IMR-90 (cell line): ENCODE data around the gene USP30. TPM values are rescaled to one million over a fixed set of nuclear protein-coding genes. Genes with fewer than 3 reads are reported as not detected.

Experiments used
- ATAC-seq: fragments of 200-7000 bp; cut with Tn5 transposase; 2 replicates; pipeline ENCODE4 v1.9.1; 2020; ENCODE audit warnings: low read depth, mild to moderate bottlenecking, moderate library complexity
- BruUV-seq: library from RNA; stranded (reverse); fragments of 400-500 nt; replicated peaks from 2 replicates; lab custom pipeline; 2021; lab: Mats Ljungman, UMichigan
- CTCF ChIA-PET: fragments of 300-600 bp; formaldehyde crosslinking; extraction: SDS; loops from one replicate; lab custom pipeline; 2021; ENCODE audit warnings: antibody characterized with exemption; lab: Yijun Ruan, JAX
- POLR2A ChIA-PET: fragments of 300-600 bp; sonication (Branson Sonifier 250); formaldehyde crosslinking; loops from one replicate; lab custom pipeline; 2022; ENCODE audit warnings: antibody characterized with exemption; ENCODE audit not compliant: unreplicated experiment; lab: Charles Lee
- DNase-seq: peaks from one replicate; pipeline ENCODE4 v3.0.0; 2013
- H2AFZ ChIP-seq: replicated peaks from 2 replicates; pipeline ENCODE3; 2013; ENCODE audit warnings: low read length, mild to moderate bottlenecking; ENCODE audit not compliant: poor library complexity
- H2AK5ac ChIP-seq: 2 replicates; pipeline ENCODE4 v1.6.1; 2013; ENCODE audit warnings: low read depth, low read length, inconsistent platforms
- H2AK9ac ChIP-seq: replicated peaks from 2 replicates; pipeline ENCODE3; 2013; ENCODE audit warnings: mild to moderate bottlenecking, low read depth, low read length, moderate library complexity; ENCODE audit not compliant: poor library complexity
- H2BK120ac ChIP-seq: 2 replicates; pipeline ENCODE4 v1.6.1; 2013; ENCODE audit warnings: low read depth, low read length, inconsistent platforms
- H2BK15ac ChIP-seq: 3 replicates; pipeline ENCODE4 v1.6.1; 2013; ENCODE audit warnings: low read depth, low read length, inconsistent platforms
- H2BK20ac ChIP-seq: 2 replicates; pipeline ENCODE4 v1.6.1; 2013; ENCODE audit warnings: low read depth, mild to moderate bottlenecking, inconsistent platforms, low read length, moderate library complexity
- H2BK5ac ChIP-seq: 2 replicates; pipeline ENCODE4 v1.6.1; 2013; ENCODE audit warnings: mild to moderate bottlenecking, low read depth, low read length, inconsistent platforms; ENCODE audit not compliant: poor library complexity, severe bottlenecking
- H3K14ac ChIP-seq: replicated peaks from 2 replicates; pipeline ENCODE4 v1.6.1; 2013; ENCODE audit warnings: low read depth, low read length, inconsistent platforms
- H3K18ac ChIP-seq: 2 replicates; pipeline ENCODE4 v1.6.1; 2013; ENCODE audit warnings: low read depth, low read length, control low read depth
- H3K23ac ChIP-seq: 2 replicates; pipeline ENCODE4 v1.6.1; 2013; ENCODE audit warnings: low read depth, low read length, inconsistent platforms
- H3K27ac ChIP-seq: 2 replicates; pipeline ENCODE4 v1.5.1; 2013; ENCODE audit warnings: mild to moderate bottlenecking, control low read depth, low read length; ENCODE audit not compliant: insufficient read depth
- H3K27me3 ChIP-seq: 2 replicates; pipeline ENCODE4 v1.6.1; 2013; ENCODE audit warnings: low read length; ENCODE audit not compliant: control insufficient read depth, insufficient read depth
- H3K36me3 ChIP-seq: 2 replicates; pipeline ENCODE4 v1.6.1; 2013; ENCODE audit warnings: low read length, mixed read lengths; ENCODE audit not compliant: control insufficient read depth, insufficient read depth
- H3K4ac ChIP-seq: 2 replicates; pipeline ENCODE4 v1.6.1; 2013; ENCODE audit warnings: low read depth, low read length, inconsistent platforms
- H3K4me1 ChIP-seq: 2 replicates; pipeline ENCODE4 v1.6.1; 2013; ENCODE audit warnings: low read length, mixed read lengths; ENCODE audit not compliant: control insufficient read depth, insufficient read depth
- H3K4me2 ChIP-seq: 2 replicates; pipeline ENCODE4 v1.6.1; 2013; ENCODE audit warnings: low read depth, mild to moderate bottlenecking, control low read depth, low read length, moderate library complexity
- H3K4me3 ChIP-seq: 2 replicates; pipeline ENCODE4 v1.5.1; 2013; ENCODE audit warnings: low read depth, mild to moderate bottlenecking, control low read depth, low read length, moderate library complexity; ENCODE audit not compliant: insufficient read depth
- H3K56ac ChIP-seq: 2 replicates; pipeline ENCODE4 v1.6.1; 2013; ENCODE audit warnings: low read length, inconsistent platforms; ENCODE audit not compliant: insufficient read depth; ENCODE audit errors: extremely low read depth
- H3K79me1 ChIP-seq, 2 experiments: 2 replicates each; pipeline ENCODE4 v1.6.1; 2013; ENCODE audit warnings: low read length in 2 of 2, inconsistent platforms in 1 of 2, low read depth in 1 of 2
- H3K9ac ChIP-seq: 2 replicates; pipeline ENCODE4 v1.6.1; 2013; ENCODE audit warnings: low read depth, low read length, control low read depth
- H3K9me1 ChIP-seq: 2 replicates; pipeline ENCODE4 v1.6.1; 2013; ENCODE audit warnings: low read length, inconsistent platforms; ENCODE audit not compliant: insufficient read depth
- H3K9me3 ChIP-seq: 2 replicates; pipeline ENCODE4 v1.6.1; 2013; ENCODE audit warnings: low read length; ENCODE audit not compliant: control insufficient read depth, insufficient read depth
- H4K20me1 ChIP-seq: 2 replicates; pipeline ENCODE4 v1.6.1; 2013; ENCODE audit warnings: low read length, inconsistent platforms; ENCODE audit not compliant: insufficient read depth
- H4K5ac ChIP-seq: 2 replicates; pipeline ENCODE4 v1.6.1; 2013; ENCODE audit warnings: mild to moderate bottlenecking, low read depth, low read length, control low read depth
- H4K8ac ChIP-seq, 2 experiments: 2 replicates each; pipeline ENCODE4 v1.6.1; 2013; ENCODE audit warnings: low read depth in 2 of 2, low read length in 2 of 2, control low read depth in 1 of 2, inconsistent platforms in 1 of 2
- H4K91ac ChIP-seq: 2 replicates; pipeline ENCODE4 v1.6.1; 2013; ENCODE audit warnings: low read depth, low read length, inconsistent platforms; ENCODE audit not compliant: insufficient read depth
- BHLHE40 ChIP-seq: fragments of 150-350 bp; IDR thresholded peaks from 2 replicates; pipeline ENCODE4 v1.6.1; 2016; ENCODE audit warnings: mild to moderate bottlenecking, low read depth, low read length
- CEBPB ChIP-seq: IDR thresholded peaks from 2 replicates; pipeline ENCODE4 v1.6.1; 2012; ENCODE audit warnings: low read depth, low read length, improper control_type of control experiment
- CHD1 ChIP-seq: IDR thresholded peaks from 2 replicates; pipeline ENCODE4 v1.6.1; 2012; ENCODE audit warnings: low read depth, low read length, improper control_type of control experiment
- FOS ChIP-seq: fragments of 150-350 bp; IDR thresholded peaks from 2 replicates; pipeline ENCODE4 v1.6.1; 2016; ENCODE audit warnings: low read depth, low read length
- MAFK ChIP-seq: IDR thresholded peaks from 2 replicates; pipeline ENCODE4 v1.6.1; 2012; ENCODE audit warnings: low read depth, low read length, improper control_type of control experiment
- MAZ ChIP-seq: IDR thresholded peaks from 2 replicates; pipeline ENCODE4 v1.6.1; 2012; ENCODE audit warnings: low read depth, mild to moderate bottlenecking, low read length, improper control_type of control experiment, moderate library complexity, borderline replicate concordance
- MXI1 ChIP-seq: IDR thresholded peaks from 2 replicates; pipeline ENCODE4 v1.6.1; 2012; ENCODE audit warnings: low read depth, mild to moderate bottlenecking, low read length, moderate library complexity, borderline replicate concordance
- NFE2L2 ChIP-seq: fragments of 150-350 bp; IDR thresholded peaks from 2 replicates; pipeline ENCODE4 v1.6.1; 2016; ENCODE audit warnings: low read depth, mild to moderate bottlenecking, low read length
- POLR2A ChIP-seq: IDR thresholded peaks from 2 replicates; pipeline ENCODE4 v1.6.1; 2012; ENCODE audit warnings: mild to moderate bottlenecking, low read depth, low read length
- RAD21 ChIP-seq: IDR thresholded peaks from 2 replicates; pipeline ENCODE4 v1.6.1; 2012; ENCODE audit warnings: low read length, improper control_type of control experiment
- RCOR1 ChIP-seq: IDR thresholded peaks from 2 replicates; pipeline ENCODE4 v1.6.1; 2012; ENCODE audit warnings: mild to moderate bottlenecking, low read length, improper control_type of control experiment; ENCODE audit not compliant: insufficient replicate concordance
- RFX5 ChIP-seq: IDR thresholded peaks from 2 replicates; pipeline ENCODE4 v1.8.0; 2012; ENCODE audit warnings: low read depth, mild to moderate bottlenecking, low read length, moderate library complexity
- SMC3 ChIP-seq: fragments of 150-350 bp; IDR thresholded peaks from 2 replicates; pipeline ENCODE4 v1.6.1; 2016; ENCODE audit warnings: low read depth, mild to moderate bottlenecking, antibody characterized with exemption, low read length, moderate library complexity
- WGBS, 2 experiments: methylation state at CpG; one replicate each; pipeline versions ENCODE4 v1.1.5 to v1.1.7; 2013; ENCODE audit warnings: missing lambda C conversion rate in 2 of 2; ENCODE audit not compliant: insufficient read length in 1 of 2; ENCODE audit errors: extremely low coverage in 2 of 2; 5-methylcytosine and 5-hydroxymethylcytosine counted together
- dilution Hi-C: fragments of 300-500 bp; cut with HindIII; formaldehyde crosslinking; loops from one replicate; pipeline ENCODE4 v1.14.3; 2018; ENCODE audit warnings: low sequenced_read_pairs; ENCODE audit not compliant: unreplicated experiment
- in situ Hi-C: fragments of 300-500 bp; cut with MboI; formaldehyde crosslinking; loops from 3 replicates; pipeline ENCODE4 v1.14.3; 2019; ENCODE audit warnings: low sequenced_read_pairs, inconsistent platforms, mixed read lengths
- intact Hi-C: fragments of 100-400 bp; cut with micrococcal nuclease; formaldehyde crosslinking; loops from 2 replicates; pipeline ENCODE4 v1.10.0; 2022
- polyA plus RNA-seq, 3 experiments: library from polyadenylated mRNA; depleted of rRNA; stranded (reverse); fragments of >200 nt; gene quantifications; 2 replicates each; pipeline ENCODE4 v1.2.3, GENCODE V29; 2012; ENCODE audit warnings: low replicate concordance in 1 of 3
- total RNA-seq: library from RNA; depleted of rRNA; stranded (reverse); fragments of >200 nt; gene quantifications from 2 replicates; pipeline ENCODE4 v1.2.3, GENCODE V29; 2012
- TF ChIP-seq, protein P1 (sequence below): fragments of 150-350 bp; IDR thresholded peaks from 2 replicates; pipeline ENCODE4 v1.6.1; 2017; ENCODE audit warnings: mild to moderate bottlenecking, antibody characterized with exemption, low read length, low read depth
- TF ChIP-seq, protein P2 (sequence below): fragments of 150-350 bp; IDR thresholded peaks from 2 replicates; pipeline ENCODE4 v1.6.1; 2016; ENCODE audit warnings: low read depth, mild to moderate bottlenecking, low read length, moderate library complexity, borderline replicate concordance
- TF ChIP-seq, protein P3 (sequence below): conservative IDR thresholded peaks from 2 replicates; pipeline ENCODE4 v1.5.1; 2012; ENCODE audit warnings: mild to moderate bottlenecking, low read depth, low read length, improper control_type of control experiment

The USP30 gene
- total and polyA plus RNA-seq, 2 of the 4 experiments (the other 2 are of a cell fraction), result 10.4 to 11.2 TPM

DNA sequence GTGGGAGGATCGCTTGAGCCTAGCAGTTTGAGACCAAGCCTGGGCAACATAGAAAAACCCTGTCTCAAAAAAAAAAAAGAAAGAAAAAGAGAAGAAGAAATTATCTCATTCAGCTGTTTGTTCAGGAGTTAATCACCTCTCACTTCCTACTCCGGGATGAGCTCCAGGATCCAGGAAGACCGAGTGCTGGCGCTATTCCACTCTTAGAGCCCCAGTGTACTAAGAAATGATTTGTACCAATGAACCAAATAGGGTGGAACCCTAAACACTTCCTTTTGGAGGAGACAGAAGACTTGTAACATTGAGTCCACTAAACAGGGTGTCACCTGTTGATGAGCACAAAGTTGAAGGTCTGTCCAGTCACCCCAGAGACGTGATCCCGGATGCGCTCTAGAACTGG, 37.3 kb downstream of the USP30 start:
- Histone ChIP-seq H2AK5ac (no peak overlapping the region), H3K27me3 (no peaks in the 10 kb centered on the region), H4K5ac (no peak overlapping the region), H4K8ac (no peak overlapping the region), H3K27ac (no peak overlapping the region), H3K4me2 (no peak overlapping the region), H3K9me3 (no peaks in the 10 kb centered on the region), H2BK20ac (no peak overlapping the region), H3K18ac (no peak overlapping the region), H3K9me1 (0 out of 2 replicates have a peak, but pooled peaks cover 5% of the 10 kb centered on the region), H3K79me1 (peaks cover 10 to 19% of the 10 kb centered on the region in 2 experiments), H3K14ac (no peak overlapping the region), H3K4ac (no peak overlapping the region), H3K23ac (no peak overlapping the region), H3K56ac (no peak overlapping the region), H2BK120ac (no peak overlapping the region), H2BK15ac (no peak overlapping the region), H2AK9ac (no peak overlapping the region), H2BK5ac (no peak overlapping the region), H4K91ac (no peak overlapping the region), H3K4me1 (peaks cover 7% of the 10 kb centered on the region), H3K36me3 (peaks cover 20% of the 10 kb centered on the region), H3K4me3 (no peak overlapping the region), H3K9ac (no peak overlapping the region), H2AFZ (no peak overlapping the region), H4K20me1 (no peaks in the 10 kb centered on the region)
- CTCF ChIA-PET, result interaction anchor here (1.0 kb wide), 1 partner anchor 454 kb away, joined by 3 read pairs; no protein-coding TSS in a partner anchor
- POLR2A ChIA-PET, result no interaction called here
- DNase-seq (no peak), ATAC-seq (no peak)
- in situ Hi-C loops (loop anchor here (5.0 to 25.0 kb wide), 3 partner anchors 285 to 527 kb away; partner anchors contain the start of genes ISCU, SART3 and SELPLG), intact Hi-C loops (loop anchor here (5.0 to 10.0 kb wide), 5 partner anchors 135 to 462 kb away; partner anchors contain the start of genes CORO1C and SSH1), dilution Hi-C loops (no loop called here)
- TF ChIP-seq SMC3 (no peak), MAZ (no peak), RCOR1 (no peak), POLR2A (no peak), NFE2L2 (no peak), CHD1 (no peak), MAFK (no peak), RFX5 (no peak), RAD21 (no peak), CEBPB (no peak), BHLHE40 (no peak), FOS (no peak), MXI1 (no peak)
- TF ChIP-seq, protein P1, sequence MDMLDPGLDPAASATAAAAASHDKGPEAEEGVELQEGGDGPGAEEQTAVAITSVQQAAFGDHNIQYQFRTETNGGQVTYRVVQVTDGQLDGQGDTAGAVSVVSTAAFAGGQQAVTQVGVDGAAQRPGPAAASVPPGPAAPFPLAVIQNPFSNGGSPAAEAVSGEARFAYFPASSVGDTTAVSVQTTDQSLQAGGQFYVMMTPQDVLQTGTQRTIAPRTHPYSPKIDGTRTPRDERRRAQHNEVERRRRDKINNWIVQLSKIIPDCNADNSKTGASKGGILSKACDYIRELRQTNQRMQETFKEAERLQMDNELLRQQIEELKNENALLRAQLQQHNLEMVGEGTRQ, result no peak
- TF ChIP-seq, protein P2, sequence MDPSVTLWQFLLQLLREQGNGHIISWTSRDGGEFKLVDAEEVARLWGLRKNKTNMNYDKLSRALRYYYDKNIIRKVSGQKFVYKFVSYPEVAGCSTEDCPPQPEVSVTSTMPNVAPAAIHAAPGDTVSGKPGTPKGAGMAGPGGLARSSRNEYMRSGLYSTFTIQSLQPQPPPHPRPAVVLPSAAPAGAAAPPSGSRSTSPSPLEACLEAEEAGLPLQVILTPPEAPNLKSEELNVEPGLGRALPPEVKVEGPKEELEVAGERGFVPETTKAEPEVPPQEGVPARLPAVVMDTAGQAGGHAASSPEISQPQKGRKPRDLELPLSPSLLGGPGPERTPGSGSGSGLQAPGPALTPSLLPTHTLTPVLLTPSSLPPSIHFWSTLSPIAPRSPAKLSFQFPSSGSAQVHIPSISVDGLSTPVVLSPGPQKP, result no peak
- TF ChIP-seq, protein P3, sequence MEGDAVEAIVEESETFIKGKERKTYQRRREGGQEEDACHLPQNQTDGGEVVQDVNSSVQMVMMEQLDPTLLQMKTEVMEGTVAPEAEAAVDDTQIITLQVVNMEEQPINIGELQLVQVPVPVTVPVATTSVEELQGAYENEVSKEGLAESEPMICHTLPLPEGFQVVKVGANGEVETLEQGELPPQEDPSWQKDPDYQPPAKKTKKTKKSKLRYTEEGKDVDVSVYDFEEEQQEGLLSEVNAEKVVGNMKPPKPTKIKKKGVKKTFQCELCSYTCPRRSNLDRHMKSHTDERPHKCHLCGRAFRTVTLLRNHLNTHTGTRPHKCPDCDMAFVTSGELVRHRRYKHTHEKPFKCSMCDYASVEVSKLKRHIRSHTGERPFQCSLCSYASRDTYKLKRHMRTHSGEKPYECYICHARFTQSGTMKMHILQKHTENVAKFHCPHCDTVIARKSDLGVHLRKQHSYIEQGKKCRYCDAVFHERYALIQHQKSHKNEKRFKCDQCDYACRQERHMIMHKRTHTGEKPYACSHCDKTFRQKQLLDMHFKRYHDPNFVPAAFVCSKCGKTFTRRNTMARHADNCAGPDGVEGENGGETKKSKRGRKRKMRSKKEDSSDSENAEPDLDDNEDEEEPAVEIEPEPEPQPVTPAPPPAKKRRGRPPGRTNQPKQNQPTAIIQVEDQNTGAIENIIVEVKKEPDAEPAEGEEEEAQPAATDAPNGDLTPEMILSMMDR, result no peak
- WGBS, 2 experiments, result no CpG with 5 or more reads among the region's 7 CpGs
- BruUV-seq, result no TSS peak
